T-helper 9 cell (primary cell): Measurements from ENCODE around the gene SYNGAP1.
"Not testable (repeated sequence)": the region's sequence is repeated elsewhere in the genome, so short reads cannot be mapped to it uniquely, and the experiment has no call there.

Experiments
- DNase-seq: peaks from one replicate; pipeline ENCODE4 v3.0.0-alpha.2; 2020
- total RNA-seq, 2 donors: gene quantifications; one replicate each; lab custom pipeline; 2026; lab: John Stamatoyannopoulos, UW

The SYNGAP1 gene
- 18.3 to 45.9 reads per million in 2 donors for total RNA-seq

DNA sequence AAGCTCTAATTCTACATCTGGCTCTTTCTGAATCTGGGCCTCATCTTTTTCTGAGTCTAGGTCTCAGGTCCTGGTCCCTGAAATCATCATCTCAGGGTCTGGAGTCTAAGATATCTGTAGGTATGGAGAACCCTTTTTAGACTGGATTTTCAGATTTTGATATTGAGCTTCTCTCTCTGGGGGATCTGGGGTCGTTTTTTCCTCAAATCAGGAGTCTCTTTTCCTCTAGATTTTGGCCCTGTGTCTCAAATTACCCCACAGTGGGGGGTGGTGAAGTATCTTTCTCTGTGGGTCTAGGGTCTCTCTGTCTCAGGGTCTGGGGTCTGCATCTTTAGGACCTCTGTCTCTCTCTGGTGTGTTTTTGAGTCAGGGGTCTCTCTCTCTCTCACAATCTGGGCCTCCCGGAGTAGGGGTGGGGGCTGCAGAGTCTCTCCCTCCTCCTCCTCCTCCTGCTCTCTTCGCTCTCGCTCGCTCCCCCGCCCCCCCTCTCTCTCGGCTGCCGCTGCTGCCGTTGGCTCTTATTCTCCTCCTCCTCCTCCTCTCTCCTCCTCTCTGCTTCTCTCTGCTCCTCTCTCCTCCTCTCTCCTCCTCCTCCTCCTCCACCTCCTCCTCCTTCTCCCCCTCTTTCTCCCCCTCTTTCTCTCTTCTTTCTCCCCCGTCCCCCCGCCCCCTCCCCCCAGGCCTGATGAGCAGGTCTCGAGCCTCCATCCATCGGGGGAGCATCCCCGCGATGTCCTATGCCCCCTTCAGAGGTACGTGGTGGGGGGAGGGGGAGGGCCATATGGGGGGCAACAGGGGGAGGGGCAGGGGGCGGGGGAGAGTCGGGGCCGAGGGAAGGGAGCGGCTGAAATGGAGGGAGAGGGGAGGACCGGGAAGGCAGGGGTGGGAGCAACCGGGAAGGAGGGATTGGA, at the start of gene SYNGAP1:
SYNGAP1 (plus strand) TSS at position 486 of the 911 bp plus-strand sequence; CDS start at position 686, 200 bp downstream.
- DNase-seq, result no peak

DNA sequence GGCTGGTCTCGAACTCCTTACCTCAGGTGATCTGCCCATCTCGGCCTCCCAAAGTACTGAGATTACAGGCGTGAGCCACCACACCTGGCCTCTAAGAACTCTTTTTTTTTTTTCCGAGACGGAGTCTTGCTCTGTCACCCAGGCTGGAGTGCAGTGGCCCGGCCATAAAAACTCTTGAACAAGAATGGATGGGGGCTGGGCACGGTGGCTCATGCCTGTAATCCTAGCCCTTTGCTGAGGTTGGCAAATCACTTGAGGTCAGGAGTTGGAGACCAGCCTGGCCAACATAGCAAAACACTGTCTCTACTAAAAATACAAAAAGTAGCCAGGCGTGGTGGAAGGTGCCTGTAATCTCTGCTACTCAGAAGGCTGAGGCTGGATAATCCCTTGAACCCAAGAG, 48.0 kb upstream of the SYNGAP1 start:
- not testable (repeated sequence) for DNase-seq

- no peak for DNase-seq
Observed at GRCh38 chr6:33372526-33373123, 47.2 kb upstream of the SYNGAP1 start.

DNA sequence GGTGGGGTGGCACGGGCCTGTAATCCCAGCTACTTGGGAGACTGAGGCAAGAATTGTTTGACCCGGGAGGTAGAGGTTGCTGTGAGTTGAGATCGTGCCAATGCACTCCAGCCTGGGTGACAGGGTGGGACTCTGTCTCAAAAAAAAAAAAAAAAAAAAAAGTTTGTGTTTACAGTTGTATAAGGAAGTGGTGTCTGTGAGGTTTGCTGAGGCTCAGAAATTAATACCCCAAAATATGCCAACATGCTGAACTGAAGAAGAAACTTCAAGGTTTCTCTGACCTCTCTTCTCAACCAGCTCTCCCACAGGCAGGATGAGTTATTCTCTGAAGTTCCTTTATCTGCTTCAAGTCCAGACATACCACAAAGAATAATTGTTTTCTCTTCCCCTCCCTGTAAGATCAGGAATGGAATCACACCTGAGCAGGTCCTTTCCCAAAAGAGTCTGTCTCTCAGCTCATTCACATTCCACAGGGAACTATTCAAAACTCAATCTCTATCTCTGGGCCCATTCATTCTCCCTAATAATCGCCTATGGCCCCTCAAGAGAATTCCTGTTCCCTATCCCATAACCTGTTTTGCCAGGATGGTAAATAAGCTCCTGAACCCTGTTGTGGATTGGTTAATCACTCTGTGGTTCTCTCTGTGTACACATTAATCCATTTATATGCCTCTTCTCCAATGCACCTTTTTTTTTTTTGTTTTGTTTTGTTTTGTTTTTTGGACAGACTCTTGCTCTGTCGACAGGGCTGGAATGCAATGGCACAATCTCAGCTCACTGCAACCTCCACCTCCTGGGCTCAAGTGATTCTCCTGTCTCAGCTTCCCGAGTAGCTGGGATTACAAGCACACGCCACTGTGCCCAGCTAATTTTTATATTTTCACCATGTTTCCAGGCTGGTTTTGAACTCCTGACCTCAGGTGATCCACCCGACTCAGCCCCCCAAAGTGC, 45.6 kb upstream of the SYNGAP1 start:
- no peak for DNase-seq

DNA sequence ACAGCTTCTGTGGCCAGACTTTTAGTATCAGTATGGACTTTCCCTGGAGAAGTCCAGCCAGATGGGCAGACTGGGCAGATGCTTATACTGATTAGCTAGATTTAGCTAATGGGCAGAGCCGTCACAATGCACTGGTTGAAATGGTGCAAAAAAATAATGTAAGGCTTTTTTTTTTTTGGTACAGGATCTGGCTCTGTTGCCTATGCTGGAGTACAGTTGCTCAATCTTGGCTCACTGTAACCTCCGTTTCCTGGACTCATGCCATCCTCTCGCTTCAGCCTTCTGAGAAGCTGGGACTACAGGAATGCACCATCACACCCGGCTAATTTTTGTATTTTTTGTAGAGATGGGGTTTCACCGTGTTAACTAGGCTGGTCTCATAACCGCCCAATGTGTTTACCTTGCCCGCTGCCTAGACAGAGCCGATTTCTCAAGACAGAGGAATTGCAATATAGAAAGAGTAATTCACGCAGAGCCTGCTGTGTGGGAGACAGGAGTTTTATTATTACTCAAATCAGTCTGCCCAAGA, 44.7 kb upstream of the SYNGAP1 start:
- no peak for DNase-seq

DNA sequence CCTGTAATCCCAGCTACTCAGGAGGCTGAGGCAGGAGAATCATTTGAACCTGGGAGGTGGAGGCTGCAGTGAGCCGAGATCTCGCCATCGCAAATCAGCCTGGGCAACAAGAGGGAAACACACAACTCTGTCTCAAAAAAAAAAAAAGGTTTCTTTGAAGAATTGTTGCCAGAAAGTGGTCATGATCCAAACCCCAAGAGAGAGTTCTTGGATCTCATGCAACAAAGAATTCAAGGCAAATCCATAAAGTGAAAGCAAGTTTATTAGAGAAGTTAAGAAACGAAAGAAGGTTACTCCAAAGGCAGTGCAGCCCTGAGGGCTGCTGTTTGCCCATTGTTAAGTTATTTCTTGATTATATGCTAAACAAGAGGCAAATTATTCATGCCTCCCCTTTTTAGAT, 42.7 kb upstream of the SYNGAP1 start:
- DNase-seq, result no peak

GRCh38 chr6:33379184-33379583, 40.7 kb upstream of the SYNGAP1 start:
- DNase-seq, result not testable (repeated sequence)

- no peak for DNase-seq
Observed at GRCh38 chr6:33380272-33380981, 39.4 kb upstream of the SYNGAP1 start.

GRCh38 chr6:33383427-33384185, 36.3 kb upstream of the SYNGAP1 start:
- no peak for DNase-seq

- DNase-seq, result no peak
Observed at GRCh38 chr6:33384581-33385020, 35.3 kb upstream of the SYNGAP1 start.

DNA sequence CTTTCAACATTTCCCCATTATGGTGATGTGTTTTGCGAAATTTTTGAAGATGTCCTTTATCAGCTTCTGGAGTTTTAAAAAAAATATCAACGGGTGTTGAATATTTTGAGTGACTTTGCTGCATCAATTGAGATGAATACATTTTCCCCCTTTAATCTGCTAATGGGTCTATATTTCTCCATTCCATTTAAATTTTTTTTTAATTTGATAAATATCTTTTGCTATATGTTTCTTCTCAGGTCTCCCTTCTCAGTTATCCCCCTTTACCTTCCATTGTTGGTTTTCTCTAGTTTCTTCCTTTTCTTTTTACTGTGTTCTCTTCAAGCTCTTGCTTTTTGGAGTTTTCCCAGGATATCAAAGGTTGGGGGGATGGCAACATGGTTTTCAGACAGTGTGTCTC, 29.7 kb upstream of the SYNGAP1 start:
- no peak for DNase-seq

DNA sequence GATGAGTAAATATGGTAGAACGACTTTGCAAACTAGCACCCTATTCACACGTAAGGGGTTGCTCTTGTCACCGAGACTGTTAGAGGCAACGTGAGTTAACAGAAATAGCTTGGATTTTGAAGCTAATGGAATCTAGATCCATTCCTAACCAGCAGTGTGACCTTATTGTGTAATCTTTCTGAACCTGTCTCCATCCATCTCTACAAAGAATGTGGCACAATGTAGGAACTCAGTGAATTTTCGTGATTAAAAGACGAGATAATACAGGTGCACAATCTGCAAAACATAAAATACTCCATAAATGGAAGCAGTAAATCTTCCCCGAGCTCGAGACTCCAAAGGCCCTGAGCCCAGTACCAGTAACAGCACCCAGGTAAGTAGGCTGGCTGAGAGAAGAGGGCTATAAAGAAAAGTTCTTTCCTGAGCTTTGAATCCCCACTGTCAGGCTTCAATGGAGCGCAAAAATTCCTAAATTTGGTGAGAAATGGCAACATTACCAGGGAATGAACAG, 29.0 kb upstream of the SYNGAP1 start:
- DNase-seq, result no peak

- peak; percentile 99 for DNase-seq
Observed at GRCh38 chr6:33391278-33391921, 28.5 kb upstream of the SYNGAP1 start, which contains the start of gene KIFC1. TSS of gene KIFC1 (plus strand) at chr6:33391823. CDS start at chr6:33391986, 163 bp downstream.

GRCh38 chr6:33391922-33392594, 27.8 kb upstream of the SYNGAP1 start:
- no peak for DNase-seq

- DNase-seq, result no peak
Observed at GRCh38 chr6:33392595-33392948, 27.3 kb upstream of the SYNGAP1 start.

GRCh38 chr6:33392979-33393378, 26.9 kb upstream of the SYNGAP1 start:
- no peak for DNase-seq

DNA sequence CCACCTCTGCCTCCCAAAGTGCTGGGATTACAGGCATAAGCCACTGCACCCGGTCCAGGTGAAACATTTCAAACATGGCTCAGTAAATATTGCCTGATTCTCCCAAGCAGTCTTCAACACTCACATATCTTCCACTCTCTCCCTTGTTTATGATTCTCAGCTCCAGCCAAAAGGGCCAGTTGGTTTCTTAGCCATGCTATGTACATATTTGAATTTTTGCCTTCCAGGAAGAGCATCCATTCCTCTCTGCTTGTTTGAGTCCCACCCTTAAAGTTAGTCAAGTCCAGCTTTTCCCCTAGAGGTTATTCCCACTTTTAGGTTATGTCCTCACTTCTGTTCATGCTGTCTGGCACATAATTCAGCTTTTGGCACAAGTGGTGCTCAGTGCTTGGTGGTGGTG, 22.3 kb upstream of the SYNGAP1 start:
- DNase-seq, result no peak

DNA sequence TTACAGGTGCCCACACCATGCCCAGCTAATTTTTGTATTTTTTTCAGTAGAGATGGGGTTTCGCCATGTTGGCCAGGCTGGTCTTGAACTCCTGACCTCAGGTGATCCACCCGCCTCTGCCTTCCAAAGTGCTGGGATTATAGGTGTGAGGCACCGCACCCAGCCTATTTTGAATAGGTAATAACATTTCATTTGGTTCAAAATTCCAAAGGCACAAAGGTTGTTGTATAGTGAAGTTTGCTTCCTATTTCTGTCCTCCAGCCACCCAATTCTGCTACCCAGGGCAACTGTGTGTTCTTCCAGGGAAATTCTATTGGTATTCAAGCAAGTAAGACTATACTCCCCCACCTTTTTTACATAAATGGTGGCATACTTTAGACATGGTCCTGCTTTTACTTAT, 21.3 kb upstream of the SYNGAP1 start:
- DNase-seq, result not testable (repeated sequence)

DNA sequence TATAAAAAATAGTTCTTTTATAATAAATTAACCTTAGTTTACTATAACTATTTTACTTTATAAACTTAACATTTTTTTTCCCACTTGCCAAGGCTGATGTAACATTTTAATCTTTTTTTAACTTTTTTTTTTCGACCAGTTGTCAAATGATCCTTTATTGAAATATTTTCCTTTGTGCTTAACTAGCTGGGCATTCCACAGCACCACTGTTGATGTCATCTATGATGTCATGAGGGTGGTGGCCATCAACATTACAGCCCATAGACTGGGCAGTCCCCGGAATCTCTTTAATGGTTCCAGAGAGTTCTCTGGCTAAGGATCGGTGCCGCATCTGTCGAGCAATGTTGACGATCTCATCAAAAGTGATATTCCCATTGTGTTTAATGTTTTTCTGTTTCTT, 20.0 kb upstream of the SYNGAP1 start:
- not testable (repeated sequence) for DNase-seq

DNA sequence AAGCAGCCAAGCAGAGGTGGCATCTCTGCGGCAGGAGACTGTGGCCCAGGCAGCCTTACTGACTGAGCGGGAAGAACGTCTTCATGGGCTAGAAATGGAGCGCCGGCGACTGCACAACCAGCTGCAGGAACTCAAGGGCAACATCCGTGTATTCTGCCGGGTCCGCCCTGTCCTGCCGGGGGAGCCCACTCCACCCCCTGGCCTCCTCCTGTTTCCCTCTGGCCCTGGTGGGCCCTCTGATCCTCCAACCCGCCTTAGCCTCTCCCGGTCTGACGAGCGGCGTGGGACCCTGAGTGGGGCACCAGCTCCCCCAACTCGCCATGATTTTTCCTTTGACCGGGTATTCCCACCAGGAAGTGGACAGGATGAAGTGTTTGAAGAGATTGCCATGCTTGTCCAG, 15.0 kb upstream of the SYNGAP1 start:
- DNase-seq, result no peak
